GM21825 (cell line): Measurements from ENCODE around the gene EXOC3.

Experiments used
- ATAC-seq: cut with Tn5 transposase; IDR thresholded peaks from one replicate; pipeline ENCODE4 v1.9.1; 2021; ENCODE audit warnings: mild to moderate bottlenecking, moderate library complexity; ENCODE audit not compliant: unreplicated experiment

The EXOC3 gene

DNA sequence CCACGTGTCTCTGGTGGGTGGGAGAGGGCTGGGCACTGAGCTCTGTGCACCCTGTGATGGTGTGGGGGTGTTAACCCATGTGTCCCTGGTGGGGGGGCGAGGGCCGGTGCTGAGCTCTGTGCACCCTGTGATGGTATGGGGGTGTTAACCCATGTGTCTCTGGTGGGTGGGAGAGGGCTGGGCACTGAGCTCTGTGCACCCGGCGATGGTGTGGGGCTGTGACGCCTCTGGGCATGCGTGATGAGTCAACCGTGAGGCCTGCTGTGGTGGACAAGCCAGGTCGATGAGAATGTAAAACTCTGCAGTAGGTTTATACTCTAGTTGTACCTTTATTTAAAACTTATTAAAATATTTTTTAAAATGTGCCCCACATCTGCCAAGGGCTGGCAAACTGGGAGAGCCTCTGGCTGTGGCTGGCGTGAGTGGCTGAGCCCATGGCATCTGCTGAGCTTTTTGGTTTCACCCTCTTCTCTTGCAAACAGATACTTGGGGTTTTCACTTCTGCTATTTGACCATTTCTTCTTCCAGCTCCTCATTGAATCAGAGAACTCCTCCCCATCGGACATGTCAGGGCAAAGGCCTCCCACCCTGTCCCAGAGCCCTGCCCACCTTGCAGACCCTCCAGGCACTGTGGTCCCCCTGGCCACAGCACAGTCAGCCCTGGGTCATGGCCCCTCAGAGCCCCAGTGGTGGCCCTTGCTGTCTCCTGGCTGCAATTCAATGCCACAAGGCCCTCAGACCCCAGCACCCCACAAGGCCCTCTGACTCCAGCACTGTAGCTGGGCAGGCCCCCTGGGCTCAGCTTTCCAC is 18.5 kb upstream of the EXOC3 start:
- ATAC-seq: peak; percentile 84

DNA sequence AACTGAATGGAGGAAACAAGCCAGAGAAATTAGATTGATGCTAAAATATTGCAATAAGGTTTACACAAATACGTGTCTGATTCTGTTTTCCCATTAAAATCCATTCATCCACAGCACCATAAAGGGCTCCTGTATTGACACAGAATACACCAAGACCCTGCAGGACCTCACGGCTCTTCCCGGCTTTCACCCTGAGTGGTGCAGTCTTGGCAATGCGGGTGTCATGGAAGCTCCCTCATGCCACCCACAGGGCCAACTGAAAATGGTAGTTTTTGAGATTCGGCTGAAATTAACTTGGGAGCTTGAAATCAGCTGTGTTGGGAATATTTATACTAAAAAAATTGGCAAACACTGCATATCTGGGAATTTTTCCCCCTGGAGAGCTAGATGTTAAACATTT is 17.3 kb upstream of the EXOC3 start:
- ATAC-seq: no peak

GRCh38 chr5:426392-426976 is 16.5 kb upstream of the EXOC3 start:
- ATAC-seq: no peak

DNA sequence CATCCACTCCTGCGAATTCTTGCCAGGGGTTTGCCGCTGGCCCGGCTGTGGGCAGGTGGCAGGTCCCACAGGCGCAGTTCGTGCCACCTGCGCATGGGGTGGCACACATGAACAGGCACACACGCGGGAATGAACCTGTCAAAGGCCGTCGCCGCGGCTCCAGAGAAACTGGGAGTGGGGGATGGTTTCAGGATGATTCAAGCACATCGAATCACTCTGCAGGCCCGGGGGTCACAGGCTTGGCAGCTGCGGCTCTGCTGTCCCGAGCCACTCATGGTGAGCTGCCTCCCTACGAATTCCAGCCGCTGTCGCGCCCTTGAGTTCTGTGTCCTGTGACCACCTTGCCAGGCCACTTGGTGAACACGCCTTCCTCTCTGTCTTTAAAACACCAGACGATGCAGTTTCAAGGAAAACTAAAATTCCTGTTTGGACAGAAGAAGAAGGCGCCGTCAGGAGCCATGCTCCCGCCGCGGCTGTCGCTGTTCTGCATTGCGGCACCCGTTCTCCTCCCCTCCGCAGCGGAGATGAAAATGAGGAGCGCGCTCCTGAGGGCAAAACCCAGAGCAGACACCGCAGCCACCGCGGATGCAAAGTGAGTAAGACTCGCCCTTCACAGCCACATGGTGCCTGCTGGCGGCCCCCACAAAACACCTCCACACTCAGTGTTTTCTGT is 15.4 kb upstream of the EXOC3 start:
- no peak for ATAC-seq

GRCh38 chr5:428219-428618 is 14.8 kb upstream of the EXOC3 start:
- no peak for ATAC-seq

GRCh38 chr5:428754-429452 is 14.1 kb upstream of the EXOC3 start:
- ATAC-seq: no peak

DNA sequence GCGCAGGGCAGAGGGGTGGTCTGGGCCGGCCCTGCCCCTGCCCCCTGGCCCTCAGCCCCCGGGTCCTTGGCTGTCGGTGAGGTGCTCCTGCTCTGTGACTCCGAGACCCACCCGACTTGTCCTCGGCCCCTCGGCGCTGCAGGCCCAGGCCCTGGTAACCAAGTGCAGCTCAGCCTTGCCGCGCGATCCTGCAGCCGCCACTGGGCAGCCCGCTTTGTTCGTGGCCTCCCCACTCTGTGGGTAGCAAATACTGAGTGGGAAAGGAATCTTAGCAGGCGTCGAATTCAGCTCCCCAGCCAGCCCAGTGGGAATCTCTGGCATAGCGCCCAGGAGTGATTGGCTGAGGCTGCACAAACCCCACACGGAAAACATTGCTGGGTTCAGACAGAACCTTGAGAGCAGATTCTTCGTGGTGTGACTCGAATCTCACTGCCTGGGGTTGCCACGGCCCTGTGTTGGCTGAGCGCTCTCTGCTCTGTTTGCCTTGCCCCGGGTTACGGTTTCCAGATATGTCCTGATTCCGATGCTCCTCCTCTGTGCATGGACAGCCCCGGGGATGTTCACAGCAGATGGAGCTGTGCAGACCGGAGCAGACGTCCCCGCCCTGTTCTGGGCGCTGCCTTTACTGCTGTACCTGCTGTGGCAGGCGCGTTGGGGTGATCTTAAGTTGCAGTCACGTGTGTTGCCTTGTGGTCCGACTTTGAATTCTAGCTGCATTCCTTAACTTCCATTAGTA is 13.4 kb upstream of the EXOC3 start:
- ATAC-seq: no peak

GRCh38 chr5:430214-430925 is 12.6 kb upstream of the EXOC3 start:
- ATAC-seq: no peak

- ATAC-seq: peak; percentile 66
These were observed 11.8 kb upstream of the EXOC3 start for GRCh38 chr5:431001-431710.

DNA sequence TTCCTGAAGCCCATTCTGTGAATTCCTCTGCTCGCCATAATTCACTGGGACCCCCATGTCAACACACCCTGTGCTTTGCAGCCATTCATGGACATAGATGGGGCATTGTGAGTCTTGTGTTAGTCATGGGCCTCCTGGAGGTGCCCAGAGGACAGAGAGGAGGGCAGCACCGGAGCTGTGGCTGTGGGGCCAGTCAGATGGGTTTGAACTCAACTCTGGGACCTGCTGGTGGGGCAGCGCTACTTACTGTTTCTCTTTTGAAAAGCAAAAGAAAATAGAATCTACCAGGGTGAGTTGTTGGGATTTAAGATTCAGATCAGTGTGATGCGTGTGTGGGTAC is 11.3 kb upstream of the EXOC3 start:
- no peak for ATAC-seq

- ATAC-seq: no peak
These were observed 10.6 kb upstream of the EXOC3 start for GRCh38 chr5:432201-432927.

DNA sequence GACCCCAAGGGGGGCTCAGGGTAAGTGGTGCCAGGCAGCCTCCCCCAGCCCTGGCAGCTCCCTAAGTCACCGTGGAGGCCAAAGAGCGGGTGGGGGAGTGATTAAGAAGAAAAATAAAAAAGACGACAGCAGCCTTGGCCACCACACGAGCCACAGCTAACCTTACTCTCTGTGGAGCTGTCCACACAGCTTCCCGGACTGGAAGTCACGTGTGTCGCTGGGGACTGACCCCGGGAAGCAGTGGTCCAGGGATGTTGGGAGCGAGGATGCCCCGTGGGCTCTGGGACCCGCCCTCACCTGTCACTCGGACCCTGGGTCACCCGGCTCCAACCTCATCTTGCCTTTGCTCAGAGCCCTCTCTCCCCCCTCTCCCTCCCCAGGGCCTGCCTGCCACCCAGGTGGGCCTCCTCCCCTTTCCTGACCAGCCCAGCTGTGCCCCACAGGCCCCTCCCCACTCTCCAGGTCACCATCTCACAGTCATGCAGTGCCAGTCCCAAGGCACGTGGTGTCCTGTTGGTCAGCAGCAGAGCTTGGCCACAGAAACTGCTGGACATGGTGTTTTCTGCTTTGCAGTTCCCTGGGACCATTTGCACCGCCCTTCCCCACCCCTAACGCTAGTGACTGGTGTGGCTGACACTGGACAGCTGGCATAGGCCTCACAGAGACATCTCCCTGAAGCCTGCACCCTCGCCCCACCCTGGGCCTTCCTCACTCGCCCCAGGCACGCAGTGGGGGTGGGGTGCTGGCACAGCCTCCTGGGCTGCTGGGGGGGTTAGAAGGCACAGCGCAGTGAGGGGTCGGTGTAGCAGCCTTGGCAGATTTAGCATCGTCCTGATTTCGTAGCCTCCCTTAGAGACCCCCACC is 9.8 kb upstream of the EXOC3 start:
- no peak for ATAC-seq

DNA sequence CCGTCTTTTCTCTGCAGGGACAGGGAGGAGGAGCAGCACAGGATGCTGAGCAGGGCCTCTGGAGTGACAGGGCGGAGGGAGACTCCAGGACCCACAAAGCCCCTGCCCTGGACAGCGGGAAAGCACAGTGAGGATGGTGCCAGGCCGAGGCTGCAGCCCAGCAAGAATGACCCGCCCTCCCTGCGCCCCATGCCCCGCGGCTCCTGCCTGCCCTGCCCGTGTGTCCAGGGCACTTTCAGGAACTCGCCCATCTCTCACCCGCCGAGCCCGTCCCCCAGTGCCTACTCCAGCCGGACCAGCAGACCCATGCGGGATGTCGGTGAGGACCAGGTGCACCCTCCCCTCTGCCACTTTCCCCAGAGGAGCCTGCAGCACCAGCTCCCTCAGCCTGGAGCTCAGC is 9.1 kb upstream of the EXOC3 start:
- ATAC-seq: no peak

DNA sequence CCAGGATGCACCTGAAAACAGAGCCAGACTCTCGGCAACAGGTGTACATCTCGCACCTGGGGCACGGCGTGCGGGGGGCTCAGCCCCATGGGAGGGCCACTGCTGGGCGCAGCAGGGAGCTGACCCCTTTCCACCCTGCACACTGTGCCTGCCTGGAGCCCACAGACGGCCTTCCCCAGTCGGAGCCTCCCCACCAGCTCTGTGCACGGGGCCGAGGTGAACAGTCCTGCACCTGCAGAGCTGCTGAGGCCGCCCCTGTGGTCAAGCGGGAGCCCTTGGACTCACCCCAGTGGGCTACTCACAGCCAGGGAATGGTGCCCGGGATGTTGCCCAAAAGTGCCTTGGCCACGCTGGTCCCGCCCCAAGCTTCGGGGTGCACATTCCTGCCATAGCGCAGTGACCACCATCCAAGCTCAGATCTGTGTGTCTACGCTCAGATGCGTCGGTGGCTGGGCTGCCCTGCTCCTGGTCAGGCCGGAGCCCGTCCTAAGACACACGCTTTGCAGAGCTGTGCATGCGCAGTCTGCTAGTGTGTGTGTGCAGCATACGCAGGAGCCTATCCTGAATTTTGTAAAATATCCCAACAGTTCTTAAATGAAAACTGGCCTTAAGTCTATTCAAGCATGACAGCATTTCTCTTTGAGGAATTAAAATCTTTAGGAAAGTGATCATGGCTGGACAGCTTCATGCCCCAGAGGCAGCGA is 8.4 kb upstream of the EXOC3 start:
- ATAC-seq: no peak

DNA sequence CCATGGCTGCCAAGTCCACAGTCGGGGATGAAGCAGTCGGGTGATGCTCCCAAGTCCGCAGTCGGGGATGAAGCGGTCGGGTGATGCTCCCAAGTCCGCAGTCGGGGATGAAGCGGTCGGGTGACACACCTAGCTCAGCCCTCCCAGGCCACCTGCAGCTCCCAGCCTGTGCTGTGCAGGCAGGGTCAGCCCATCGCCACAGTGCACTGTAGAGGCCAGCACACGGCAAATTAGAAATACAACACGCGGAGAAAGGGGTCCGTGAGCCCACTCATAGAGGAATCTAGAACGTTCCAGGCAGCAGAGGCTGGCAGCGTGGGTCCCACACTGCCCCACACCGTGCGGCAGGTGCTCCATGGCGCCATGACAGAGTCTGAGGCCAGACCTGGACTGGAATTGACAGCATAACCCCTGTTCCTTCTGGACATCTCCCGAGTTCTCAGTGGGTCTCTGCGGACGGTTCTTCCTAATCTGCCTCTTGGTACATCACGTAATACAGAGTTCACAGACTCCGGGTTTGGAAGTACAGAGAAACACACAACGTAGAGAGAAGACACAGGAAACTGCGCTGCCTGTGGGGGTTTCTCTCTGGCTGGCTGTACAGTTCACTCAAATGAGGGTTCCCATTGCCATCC is 7.7 kb upstream of the EXOC3 start:
- no peak for ATAC-seq

DNA sequence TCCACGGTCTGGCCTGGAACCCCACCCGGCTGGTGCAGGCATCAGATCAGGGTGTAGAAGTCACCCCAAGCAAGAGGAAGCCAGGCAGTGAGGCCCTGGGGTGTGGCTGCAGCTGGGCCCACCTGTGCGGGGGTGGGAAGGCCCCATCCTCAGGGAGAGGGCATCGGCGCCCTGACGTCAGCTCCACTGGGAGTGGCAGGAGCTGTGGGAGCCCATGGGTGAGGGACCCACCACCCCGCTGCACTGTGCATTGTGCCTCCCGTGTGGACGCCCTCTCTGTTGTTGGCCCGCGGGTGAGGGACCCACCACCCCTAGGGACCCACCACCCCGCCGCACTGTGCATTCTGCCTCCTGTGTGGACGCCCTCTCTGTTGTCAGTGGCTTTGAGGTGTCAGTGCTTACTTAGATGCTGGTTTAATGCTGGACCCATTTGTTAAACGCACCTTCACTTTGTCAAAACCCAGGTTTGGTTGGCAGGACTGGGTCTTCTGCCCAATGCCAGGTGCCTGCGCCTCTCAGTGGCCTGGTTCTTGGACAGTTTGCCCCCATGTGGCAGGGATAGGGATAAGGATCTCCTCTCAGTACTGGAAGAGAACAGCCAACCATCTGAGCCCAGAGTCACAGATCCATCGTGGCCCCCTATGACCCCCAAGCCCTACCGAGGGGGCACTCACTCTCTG is 6.9 kb upstream of the EXOC3 start:
- no peak for ATAC-seq

DNA sequence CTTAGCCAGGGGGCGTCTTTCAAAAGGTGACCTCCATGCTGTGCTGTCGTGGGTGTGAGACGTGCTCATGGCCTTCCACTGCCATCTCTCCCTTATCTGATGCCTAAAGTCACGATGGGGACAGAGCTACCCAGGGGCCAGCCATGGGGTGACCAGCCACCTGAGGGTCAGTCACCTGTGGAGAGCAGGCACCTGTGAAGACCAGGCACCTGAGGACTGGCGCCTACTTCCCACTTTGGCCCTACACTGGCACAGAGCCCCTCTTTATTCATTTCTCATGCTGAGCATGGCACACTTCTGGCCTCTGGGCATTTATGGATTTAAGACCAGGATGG is 6.4 kb upstream of the EXOC3 start:
- no peak for ATAC-seq
